Right lobe of liver (tissue), 4 donors: Measurements from ENCODE around the gene NLRP3.

Source experiments
- CTCF ChIP-seq, 4 donors: fragments of 200-600 bp in 3 of 4; fragments of 450-650 bp in 1 of 4; IDR thresholded peaks; one replicate each; pipeline versions ENCODE4 v1.5.1 to v1.8.0; 2016 to 2022; ENCODE audit warnings: antibody characterized with exemption in 4 of 4, mild to moderate bottlenecking in 2 of 4
- POLR2A ChIP-seq: fragments of 450-650 bp; IDR thresholded peaks from one replicate; pipeline ENCODE4 v1.6.1; 2017; ENCODE audit warnings: antibody characterized with exemption, mild to moderate bottlenecking
- donor health status: DM: no; HTN: no; CAD: no.
- donor health status: DM: no; HTN: no; CAD: no.
- donor health status: DM: no; HTN: yes; CAD: no.

GRCh38 chr1:247421074-247421473 lies 5.1 kb downstream of the NLRP3 start:
- TF ChIP-seq POLR2A (no peak), CTCF (IDR thresholded peaks at IDR 0.05) (no peak)
